ENCODE results near the gene MACROD2. TPM values are rescaled to one million over a fixed set of nuclear protein-coding genes. Genes with fewer than 3 reads are reported as not detected.

Gene MACROD2
- total and polyA plus RNA-seq, 9 donors: 3.7 to 25.5 (median 7.8) TPM

DNA sequence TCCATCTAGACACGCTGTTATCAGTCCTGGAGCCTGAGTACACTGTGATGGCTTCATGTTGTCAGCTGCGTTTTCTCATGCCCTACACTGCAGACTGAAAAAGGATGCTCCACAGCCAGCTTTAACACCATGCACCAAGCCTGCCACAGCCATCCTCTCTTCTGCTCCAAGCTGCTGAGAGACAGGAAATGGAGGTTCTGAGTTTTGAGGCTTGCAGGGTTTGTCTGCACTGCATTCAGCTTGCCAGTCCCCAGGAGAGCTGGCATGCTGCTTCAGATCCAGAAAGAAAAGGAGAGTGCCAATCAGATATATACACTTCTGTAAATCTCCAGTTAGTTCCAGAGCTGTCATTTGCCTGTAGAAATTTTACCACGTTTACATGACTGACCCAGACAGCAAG is 892.8 kb downstream of the MACROD2 start:
- H3K27ac ChIP-seq: no peak overlapping the region
- TF ChIP-seq EP300 (IDR thresholded peaks at IDR 0.05) (no peak), POLR2A (IDR thresholded peaks at IDR 0.05) (no peak)
- TF ChIP-seq, protein P1, sequence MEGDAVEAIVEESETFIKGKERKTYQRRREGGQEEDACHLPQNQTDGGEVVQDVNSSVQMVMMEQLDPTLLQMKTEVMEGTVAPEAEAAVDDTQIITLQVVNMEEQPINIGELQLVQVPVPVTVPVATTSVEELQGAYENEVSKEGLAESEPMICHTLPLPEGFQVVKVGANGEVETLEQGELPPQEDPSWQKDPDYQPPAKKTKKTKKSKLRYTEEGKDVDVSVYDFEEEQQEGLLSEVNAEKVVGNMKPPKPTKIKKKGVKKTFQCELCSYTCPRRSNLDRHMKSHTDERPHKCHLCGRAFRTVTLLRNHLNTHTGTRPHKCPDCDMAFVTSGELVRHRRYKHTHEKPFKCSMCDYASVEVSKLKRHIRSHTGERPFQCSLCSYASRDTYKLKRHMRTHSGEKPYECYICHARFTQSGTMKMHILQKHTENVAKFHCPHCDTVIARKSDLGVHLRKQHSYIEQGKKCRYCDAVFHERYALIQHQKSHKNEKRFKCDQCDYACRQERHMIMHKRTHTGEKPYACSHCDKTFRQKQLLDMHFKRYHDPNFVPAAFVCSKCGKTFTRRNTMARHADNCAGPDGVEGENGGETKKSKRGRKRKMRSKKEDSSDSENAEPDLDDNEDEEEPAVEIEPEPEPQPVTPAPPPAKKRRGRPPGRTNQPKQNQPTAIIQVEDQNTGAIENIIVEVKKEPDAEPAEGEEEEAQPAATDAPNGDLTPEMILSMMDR (IDR thresholded peaks at IDR 0.05): no peak
- no peak overlapping the region for H3K4me3 ChIP-seq
- H3K36me3 ChIP-seq: no peaks in the 10 kb centered on the region
- no peak for DNase-seq
- H3K9me3 ChIP-seq: no peaks in the 10 kb centered on the region
- H3K4me1 ChIP-seq (ENCODE audit: insufficient read depth): peaks cover 6% of the 10 kb centered on the region
- intact Hi-C loops (cut with DNase I): no loop called here
- WGBS, 3 donors: 45 to 55% (median 53%) methylated on average over 3 of the region's 3 CpGs
- no peaks in the 10 kb centered on the region for H3K27me3 ChIP-seq

DNA sequence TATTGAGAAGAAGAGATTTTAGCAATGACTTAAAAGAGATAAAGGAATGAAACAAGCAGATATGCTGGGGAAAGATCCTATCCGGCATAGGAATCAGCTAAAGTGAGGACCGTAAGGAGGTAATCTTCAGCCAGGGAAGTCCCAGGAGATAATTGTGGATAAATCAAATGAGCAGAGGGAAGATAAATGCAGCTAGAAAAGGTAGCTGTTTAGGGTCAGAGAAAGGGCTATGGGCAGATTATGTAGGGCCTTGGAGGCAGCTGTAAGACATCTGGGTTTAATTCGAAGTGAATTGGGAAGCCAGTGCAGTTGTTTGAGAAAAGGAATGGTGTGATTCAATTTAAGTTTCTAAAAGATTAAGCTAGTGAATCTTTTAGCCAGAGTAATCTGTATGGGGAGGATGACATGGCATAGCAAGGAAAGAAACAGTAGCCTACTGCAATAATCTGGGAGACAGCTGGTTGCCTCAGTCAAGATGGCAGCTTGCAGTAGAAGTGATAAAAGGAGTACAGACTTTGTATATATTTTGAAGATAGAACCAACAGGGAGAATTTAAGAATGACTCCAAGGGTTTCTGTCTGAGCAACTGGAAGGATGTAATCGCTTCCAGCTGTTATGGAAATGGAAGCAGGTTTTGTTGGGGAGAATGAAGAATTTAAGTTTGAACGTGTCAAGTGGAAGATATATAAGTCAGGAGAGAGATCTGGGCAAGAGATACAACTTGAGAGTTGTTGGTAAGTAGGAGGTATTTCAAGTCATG is 894.4 kb downstream of the MACROD2 start:
- no peaks in the 10 kb centered on the region for H3K27me3 ChIP-seq
- H3K4me3 ChIP-seq: no peak overlapping the region
- H3K36me3 ChIP-seq: no peaks in the 10 kb centered on the region
- DNase-seq: no peak
- peaks cover 6% of the 10 kb centered on the region for H3K4me1 ChIP-seq (ENCODE audit: insufficient read depth)
- intact Hi-C loops (cut with DNase I): no loop called here
- TF ChIP-seq, protein P1 (IDR thresholded peaks at IDR 0.05): no peak
- TF ChIP-seq POLR2A (IDR thresholded peaks at IDR 0.05) (no peak), EP300 (IDR thresholded peaks at IDR 0.05) (no peak)
- H3K27ac ChIP-seq: no peak overlapping the region
- no peaks in the 10 kb centered on the region for H3K9me3 ChIP-seq
- WGBS, 3 donors: 65 to 80% (median 70%) methylated on average over 5 of the region's 5 CpGs

DNA sequence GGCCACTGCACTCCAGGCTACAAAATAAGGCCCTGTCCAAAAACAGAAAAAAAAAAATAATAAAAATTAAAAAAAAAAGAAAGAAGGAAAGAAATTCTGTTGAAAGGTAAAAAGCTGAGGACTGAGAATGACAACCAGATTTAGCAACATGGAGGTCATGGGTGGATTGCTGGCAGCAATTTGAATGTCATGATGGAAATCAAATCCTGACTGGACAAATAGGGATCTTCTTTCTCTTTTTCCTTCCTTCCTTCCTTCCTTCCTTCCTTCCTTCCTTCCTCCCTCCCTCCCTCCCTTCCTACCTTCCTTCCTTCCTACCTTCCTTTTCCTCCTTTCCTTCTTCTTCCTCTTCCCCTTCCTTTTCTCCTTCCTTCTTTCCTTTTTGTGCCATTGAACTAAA is 895.4 kb downstream of the MACROD2 start:
- TF ChIP-seq, protein P1 (IDR thresholded peaks at IDR 0.05): no peak
- TF ChIP-seq EP300 (IDR thresholded peaks at IDR 0.05) (no peak), POLR2A (IDR thresholded peaks at IDR 0.05) (no peak)
- Histone ChIP-seq H3K27ac (no peak overlapping the region), H3K4me3 (no peak overlapping the region), H3K27me3 (no peaks in the 10 kb centered on the region), H3K36me3 (no peaks in the 10 kb centered on the region), H3K9me3 (no peaks in the 10 kb centered on the region), H3K4me1 (ENCODE audit: insufficient read depth) (peaks cover 6% of the 10 kb centered on the region)
- no peak for DNase-seq
- intact Hi-C loops (cut with DNase I): no loop called here

DNA sequence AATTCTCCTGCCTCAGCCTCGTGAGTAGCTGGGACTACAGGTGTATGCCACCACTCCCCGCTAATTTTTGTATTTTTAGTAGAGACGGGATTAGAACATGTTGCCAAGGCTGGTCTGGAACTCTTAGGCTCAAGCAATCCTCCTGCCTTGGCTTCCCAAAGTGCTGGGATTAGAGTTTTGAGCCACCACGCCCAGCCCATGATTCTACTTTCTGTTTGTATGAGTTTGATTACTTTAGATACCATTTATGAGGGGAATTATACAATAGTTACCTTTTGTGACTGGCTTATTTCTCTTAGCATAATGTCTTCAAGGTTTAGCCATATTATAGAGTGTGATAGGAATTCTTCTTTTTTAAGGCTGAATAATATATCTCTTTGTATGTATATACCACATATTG is 897.5 kb downstream of the MACROD2 start:
- no peak for TF ChIP-seq POLR2A (IDR thresholded peaks at IDR 0.05)
- TF ChIP-seq, protein P1 (IDR thresholded peaks at IDR 0.05): no peak
- TF ChIP-seq EP300 (IDR thresholded peaks at IDR 0.05): no peak
- WGBS, 3 donors: 93 to 94% (median 94%) methylated on average over 4 of the region's 4 CpGs

More for the DNA sequence above, 897.5 kb downstream of the MACROD2 start:
- DNase-seq: no peak
- no peaks in the 10 kb centered on the region for H3K36me3 ChIP-seq
- peaks cover 6% of the 10 kb centered on the region for H3K4me1 ChIP-seq (ENCODE audit: insufficient read depth)
- no peak overlapping the region for H3K4me3 ChIP-seq
- no peaks in the 10 kb centered on the region for H3K9me3 ChIP-seq
- intact Hi-C loops (cut with DNase I): no loop called here
- no peak overlapping the region for H3K27ac ChIP-seq
- H3K27me3 ChIP-seq: no peaks in the 10 kb centered on the region

Measured in ovary (tissue), 9 donors.